WTC11 (cell line): ENCODE measurements around the gene SHLD1. TPM values are rescaled to one million over a fixed set of nuclear protein-coding genes. Genes with fewer than 3 reads are reported as not detected.

Experiments
- ATAC-seq: fragments of 200-7000 bp; cut with Tn5 transposase; 2 replicates; pipeline ENCODE4 v1.10.0; 2021; ENCODE audit warnings: mild to moderate bottlenecking, moderate library complexity
- CTCF ChIA-PET: fragments of 300-600 bp; sonication (Branson Sonifier 250); formaldehyde crosslinking; loops from one replicate; lab custom pipeline; 2021; ENCODE audit warnings: antibody characterized with exemption; lab: Charles Lee
- POLR2A ChIA-PET: fragments of 350-600 bp; sonication (Branson Sonifier 250); formaldehyde crosslinking; loops from one replicate; lab custom pipeline; 2021; ENCODE audit warnings: antibody characterized with exemption; lab: Charles Lee
- DNase-seq: peaks from one replicate; pipeline ENCODE4 v3.0.0; 2021; ENCODE audit warnings: low spot score
- H3K27ac Mint-ChIP-seq: 2 replicates; pipeline ENCODE4 v1.8.0; 2021; ENCODE audit warnings: mixed read lengths
- H3K27me3 Mint-ChIP-seq: 2 replicates; pipeline ENCODE4 v1.8.0; 2021; ENCODE audit warnings: low read depth, mild to moderate bottlenecking, moderate library complexity, mixed read lengths
- H3K36me3 Mint-ChIP-seq: 2 replicates; pipeline ENCODE4 v1.8.0; 2021; ENCODE audit warnings: mixed read lengths
- H3K4me1 Mint-ChIP-seq: 2 replicates; pipeline ENCODE4 v1.8.0; 2022; ENCODE audit warnings: mixed read lengths
- H3K4me3 Mint-ChIP-seq: 2 replicates; pipeline ENCODE4 v1.8.0; 2021; ENCODE audit warnings: mild to moderate bottlenecking, moderate library complexity, mixed read lengths
- H3K9me3 Mint-ChIP-seq: 2 replicates; pipeline ENCODE4 v1.8.0; 2021; ENCODE audit warnings: mixed read lengths
- ESRRA ChIP-seq: sonication (generic); formaldehyde crosslinking; IDR thresholded peaks from 2 replicates; pipeline ENCODE4 v1.8.1; 2022; ENCODE audit warnings: mild to moderate bottlenecking, missing genetic modification reagents, borderline replicate concordance
- GRHL2 ChIP-seq: fragments of 250-450 bp; sonication (Bioruptor Pico); IDR thresholded peaks from 2 replicates; pipeline ENCODE4 v1.8.0; 2022; ENCODE audit warnings: mild to moderate bottlenecking, moderate library complexity; ENCODE audit not compliant: insufficient replicate concordance, severe bottlenecking
- IRF1 ChIP-seq: sonication (generic); formaldehyde crosslinking; IDR thresholded peaks from 2 replicates; pipeline ENCODE4 v1.8.0; 2023; ENCODE audit warnings: missing genetic modification reagents
- NR3C1 ChIP-seq: sonication (generic); formaldehyde crosslinking; conservative IDR thresholded peaks from 2 replicates; pipeline ENCODE4 v1.8.1; 2023; ENCODE audit warnings: low read depth, mild to moderate bottlenecking, missing genetic modification reagents
- PREB ChIP-seq: sonication (generic); formaldehyde crosslinking; IDR thresholded peaks from 2 replicates; pipeline ENCODE4 v1.8.1; 2022; ENCODE audit warnings: mild to moderate bottlenecking, missing genetic modification reagents, moderate library complexity, borderline replicate concordance
- SMAD4 ChIP-seq: sonication (generic); formaldehyde crosslinking; IDR thresholded peaks from 2 replicates; pipeline ENCODE4 v1.8.0; 2022; ENCODE audit warnings: mild to moderate bottlenecking, missing genetic modification reagents
- TEAD1 ChIP-seq: sonication (generic); formaldehyde crosslinking; IDR thresholded peaks from 2 replicates; pipeline ENCODE4 v1.8.0; 2022; ENCODE audit warnings: mild to moderate bottlenecking, missing genetic modification reagents
- ZNF121 ChIP-seq: sonication (generic); formaldehyde crosslinking; IDR thresholded peaks from 2 replicates; pipeline ENCODE4 v1.8.0; 2023; ENCODE audit warnings: missing genetic modification reagents
- ZNF423 ChIP-seq: fragments of 250-450 bp; sonication (Bioruptor Pico); IDR thresholded peaks from 2 replicates; pipeline ENCODE4 v2.1.2; 2022; ENCODE audit warnings: mild to moderate bottlenecking, moderate library complexity
- total RNA-seq: library from RNA; stranded (reverse); gene quantifications from 3 replicates; pipeline ENCODE4 v1.2.3, GENCODE V29; 2021
- TF ChIP-seq, protein P1 (sequence below): sonication (generic); formaldehyde crosslinking; IDR thresholded peaks from 2 replicates; pipeline ENCODE4 v1.8.1; 2023; ENCODE audit warnings: mild to moderate bottlenecking, missing genetic modification reagents
- TF ChIP-seq, protein P2 (sequence below): sonication (generic); formaldehyde crosslinking; IDR thresholded peaks from 2 replicates; pipeline ENCODE4 v1.8.1; 2022; ENCODE audit warnings: mild to moderate bottlenecking, moderate library complexity, missing genetic modification reagents
- TF ChIP-seq, protein P3 (sequence below): sonication (generic); formaldehyde crosslinking; IDR thresholded peaks from 2 replicates; pipeline ENCODE4 v1.8.1; 2022; ENCODE audit warnings: low read depth, mild to moderate bottlenecking, moderate library complexity, missing genetic modification reagents, borderline replicate concordance
- TF ChIP-seq, protein P4 (sequence below): sonication (generic); formaldehyde crosslinking; conservative IDR thresholded peaks from 2 replicates; pipeline ENCODE4 v1.8.1; 2023; ENCODE audit warnings: mild to moderate bottlenecking, low read depth, missing genetic modification reagents, moderate library complexity

Gene SHLD1
- total RNA-seq, 1 experiment from 2014 or later = 4.1 TPM

DNA sequence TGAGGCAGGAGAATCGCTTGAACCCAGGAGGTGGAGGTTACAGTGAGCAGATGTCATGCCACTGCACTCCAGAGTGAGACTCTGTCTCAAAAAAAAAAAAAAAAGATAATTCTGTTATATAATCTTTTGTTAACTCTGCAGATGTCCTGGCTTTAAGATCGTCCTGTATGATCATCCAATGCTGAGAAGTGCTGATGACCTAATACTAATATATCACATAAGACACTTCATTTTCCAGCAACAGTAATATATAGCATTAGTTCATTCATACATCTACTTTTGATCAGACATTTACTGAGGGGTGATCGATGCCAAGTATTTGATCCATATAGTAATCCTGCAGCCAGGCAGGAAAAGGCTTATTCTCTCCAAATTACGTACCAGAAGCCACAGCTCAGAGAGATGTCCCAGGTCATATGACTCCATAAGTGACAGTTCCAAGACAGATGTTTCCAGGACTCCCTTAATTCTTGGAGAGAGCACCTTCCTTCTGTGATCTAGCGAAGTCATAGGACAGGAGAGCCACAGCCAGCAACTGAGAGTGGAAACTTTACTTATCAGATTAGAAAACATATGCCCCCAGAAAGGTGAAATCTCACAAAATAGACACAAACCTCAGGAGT, 60.7 kb downstream of the SHLD1 start (continued):
- TF ChIP-seq, protein P1, sequence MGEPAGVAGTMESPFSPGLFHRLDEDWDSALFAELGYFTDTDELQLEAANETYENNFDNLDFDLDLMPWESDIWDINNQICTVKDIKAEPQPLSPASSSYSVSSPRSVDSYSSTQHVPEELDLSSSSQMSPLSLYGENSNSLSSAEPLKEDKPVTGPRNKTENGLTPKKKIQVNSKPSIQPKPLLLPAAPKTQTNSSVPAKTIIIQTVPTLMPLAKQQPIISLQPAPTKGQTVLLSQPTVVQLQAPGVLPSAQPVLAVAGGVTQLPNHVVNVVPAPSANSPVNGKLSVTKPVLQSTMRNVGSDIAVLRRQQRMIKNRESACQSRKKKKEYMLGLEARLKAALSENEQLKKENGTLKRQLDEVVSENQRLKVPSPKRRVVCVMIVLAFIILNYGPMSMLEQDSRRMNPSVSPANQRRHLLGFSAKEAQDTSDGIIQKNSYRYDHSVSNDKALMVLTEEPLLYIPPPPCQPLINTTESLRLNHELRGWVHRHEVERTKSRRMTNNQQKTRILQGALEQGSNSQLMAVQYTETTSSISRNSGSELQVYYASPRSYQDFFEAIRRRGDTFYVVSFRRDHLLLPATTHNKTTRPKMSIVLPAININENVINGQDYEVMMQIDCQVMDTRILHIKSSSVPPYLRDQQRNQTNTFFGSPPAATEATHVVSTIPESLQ (CRISPR knock-in tag) = no peak
- TF ChIP-seq, protein P2, sequence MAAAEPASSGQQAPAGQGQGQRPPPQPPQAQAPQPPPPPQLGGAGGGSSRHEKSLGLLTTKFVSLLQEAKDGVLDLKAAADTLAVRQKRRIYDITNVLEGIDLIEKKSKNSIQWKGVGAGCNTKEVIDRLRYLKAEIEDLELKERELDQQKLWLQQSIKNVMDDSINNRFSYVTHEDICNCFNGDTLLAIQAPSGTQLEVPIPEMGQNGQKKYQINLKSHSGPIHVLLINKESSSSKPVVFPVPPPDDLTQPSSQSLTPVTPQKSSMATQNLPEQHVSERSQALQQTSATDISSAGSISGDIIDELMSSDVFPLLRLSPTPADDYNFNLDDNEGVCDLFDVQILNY (CRISPR knock-in tag) = no peak
- TF ChIP-seq ESRRA (CRISPR knock-in tag) (no peak), TEAD1 (no peak), NR3C1 (CRISPR knock-in tag) (no peak)
- TF ChIP-seq, protein P3, sequence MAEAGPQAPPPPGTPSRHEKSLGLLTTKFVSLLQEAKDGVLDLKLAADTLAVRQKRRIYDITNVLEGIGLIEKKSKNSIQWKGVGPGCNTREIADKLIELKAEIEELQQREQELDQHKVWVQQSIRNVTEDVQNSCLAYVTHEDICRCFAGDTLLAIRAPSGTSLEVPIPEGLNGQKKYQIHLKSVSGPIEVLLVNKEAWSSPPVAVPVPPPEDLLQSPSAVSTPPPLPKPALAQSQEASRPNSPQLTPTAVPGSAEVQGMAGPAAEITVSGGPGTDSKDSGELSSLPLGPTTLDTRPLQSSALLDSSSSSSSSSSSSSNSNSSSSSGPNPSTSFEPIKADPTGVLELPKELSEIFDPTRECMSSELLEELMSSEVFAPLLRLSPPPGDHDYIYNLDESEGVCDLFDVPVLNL (CRISPR knock-in tag) = no peak
- TF ChIP-seq, protein P4, sequence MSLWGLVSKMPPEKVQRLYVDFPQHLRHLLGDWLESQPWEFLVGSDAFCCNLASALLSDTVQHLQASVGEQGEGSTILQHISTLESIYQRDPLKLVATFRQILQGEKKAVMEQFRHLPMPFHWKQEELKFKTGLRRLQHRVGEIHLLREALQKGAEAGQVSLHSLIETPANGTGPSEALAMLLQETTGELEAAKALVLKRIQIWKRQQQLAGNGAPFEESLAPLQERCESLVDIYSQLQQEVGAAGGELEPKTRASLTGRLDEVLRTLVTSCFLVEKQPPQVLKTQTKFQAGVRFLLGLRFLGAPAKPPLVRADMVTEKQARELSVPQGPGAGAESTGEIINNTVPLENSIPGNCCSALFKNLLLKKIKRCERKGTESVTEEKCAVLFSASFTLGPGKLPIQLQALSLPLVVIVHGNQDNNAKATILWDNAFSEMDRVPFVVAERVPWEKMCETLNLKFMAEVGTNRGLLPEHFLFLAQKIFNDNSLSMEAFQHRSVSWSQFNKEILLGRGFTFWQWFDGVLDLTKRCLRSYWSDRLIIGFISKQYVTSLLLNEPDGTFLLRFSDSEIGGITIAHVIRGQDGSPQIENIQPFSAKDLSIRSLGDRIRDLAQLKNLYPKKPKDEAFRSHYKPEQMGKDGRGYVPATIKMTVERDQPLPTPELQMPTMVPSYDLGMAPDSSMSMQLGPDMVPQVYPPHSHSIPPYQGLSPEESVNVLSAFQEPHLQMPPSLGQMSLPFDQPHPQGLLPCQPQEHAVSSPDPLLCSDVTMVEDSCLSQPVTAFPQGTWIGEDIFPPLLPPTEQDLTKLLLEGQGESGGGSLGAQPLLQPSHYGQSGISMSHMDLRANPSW (CRISPR knock-in tag) = no peak

DNA sequence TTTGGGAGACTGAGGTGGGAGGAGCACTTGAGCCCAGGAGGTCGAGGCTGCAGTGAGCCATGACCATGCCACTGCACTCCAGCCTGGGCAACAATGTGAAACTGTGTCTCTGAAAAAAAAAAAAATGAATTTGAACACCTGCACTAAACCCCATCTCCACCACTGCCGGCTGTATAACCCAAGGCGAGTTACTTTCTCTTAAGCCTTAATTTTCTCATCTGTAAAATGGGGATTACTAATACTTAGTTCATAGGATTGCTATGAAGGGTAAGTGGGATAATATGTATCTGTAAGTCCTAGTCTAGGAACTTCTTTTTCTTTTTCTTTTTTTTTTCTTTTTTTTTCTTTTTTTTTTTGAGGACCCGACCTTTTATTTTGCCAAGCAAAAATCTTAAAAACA, 61.5 kb downstream of the SHLD1 start:
- POLR2A ChIA-PET = no interaction called here
- H3K27ac Mint-ChIP-seq = no peak overlapping the region
- ATAC-seq (no peak), DNase-seq (no peak)
- TF ChIP-seq PREB (CRISPR knock-in tag) (no peak), ZNF121 (CRISPR knock-in tag) (no peak), IRF1 (CRISPR knock-in tag) (no peak), ZNF423 (no peak), SMAD4 (CRISPR knock-in tag) (no peak), GRHL2 (CRISPR knock-in tag) (no peak), ESRRA (CRISPR knock-in tag) (no peak)
- TF ChIP-seq, protein P4 (CRISPR knock-in tag) = no peak
- CTCF ChIA-PET = no interaction called here
- H3K4me1 Mint-ChIP-seq = peaks cover 7% of the 10 kb centered on the region; the same call in 1 of the 2 replicates
- H3K4me3 Mint-ChIP-seq = no peak overlapping the region
- H3K36me3 Mint-ChIP-seq = no peaks in the 10 kb centered on the region
- no peaks in the 10 kb centered on the region; the same call in 1 of the 2 replicates for H3K27me3 Mint-ChIP-seq
- H3K9me3 Mint-ChIP-seq = no peaks in the 10 kb centered on the region
